Activated naive CD4-positive, alpha-beta T cell (primary cell): ENCODE results near the gene GREB1L.

Source experiments
- DNase-seq, 4 experiments: peaks; one replicate each; lab custom pipeline; 2025; lab: John Stamatoyannopoulos, UW

Gene GREB1L

GRCh38 chr18:21559195-21559594 lies 317.2 kb downstream of the GREB1L start:
- no peak for DNase-seq

- DNase-seq: no peak
Observed at GRCh38 chr18:21571772-21572171, 329.7 kb downstream of the GREB1L start.
